Stimulated activated CD4-positive, alpha-beta T cell treated with anti-CD3 and anti-CD28 coated beads, TNF-alpha, amount 100 ng/mL, for 24 hours (primary cell): ENCODE data around the gene PPM1M.

Source experiments
- DNase-seq, 3 experiments: peaks; one replicate each; pipeline ENCODE4 v3.0.0-alpha.2; 2020; ENCODE audit warnings: low read depth in 3 of 3

Gene PPM1M

DNA sequence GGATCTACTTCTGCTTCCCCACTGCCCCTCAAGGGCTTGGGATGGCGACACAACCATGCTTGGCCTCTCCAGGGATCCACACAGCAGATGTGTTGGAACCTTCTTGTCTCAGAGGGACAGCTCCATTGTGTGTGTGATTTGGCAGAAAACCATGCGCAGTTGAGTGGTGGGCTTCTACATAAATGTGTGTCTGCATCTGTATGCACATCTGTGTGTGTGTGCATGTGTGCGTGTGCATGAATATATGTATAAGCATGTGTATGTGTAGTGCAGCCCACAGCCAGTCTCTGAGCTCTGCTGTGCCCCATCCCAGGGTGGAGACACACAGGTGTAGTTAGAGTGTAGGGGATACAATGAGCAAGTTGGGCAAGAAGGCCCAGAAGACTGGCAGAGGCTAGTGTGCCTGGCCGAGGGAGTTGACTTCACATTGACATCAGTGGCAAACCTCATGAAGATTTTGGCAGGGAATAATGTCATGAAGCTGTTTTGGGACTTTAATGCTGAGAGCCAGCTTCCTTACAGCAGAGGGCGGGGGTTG lies 50.2 kb downstream of the PPM1M start:
- no peak for DNase-seq

- no peak for DNase-seq
Measured at GRCh38 chr3:52297242-52298148, 51.9 kb downstream of the PPM1M start.

DNA sequence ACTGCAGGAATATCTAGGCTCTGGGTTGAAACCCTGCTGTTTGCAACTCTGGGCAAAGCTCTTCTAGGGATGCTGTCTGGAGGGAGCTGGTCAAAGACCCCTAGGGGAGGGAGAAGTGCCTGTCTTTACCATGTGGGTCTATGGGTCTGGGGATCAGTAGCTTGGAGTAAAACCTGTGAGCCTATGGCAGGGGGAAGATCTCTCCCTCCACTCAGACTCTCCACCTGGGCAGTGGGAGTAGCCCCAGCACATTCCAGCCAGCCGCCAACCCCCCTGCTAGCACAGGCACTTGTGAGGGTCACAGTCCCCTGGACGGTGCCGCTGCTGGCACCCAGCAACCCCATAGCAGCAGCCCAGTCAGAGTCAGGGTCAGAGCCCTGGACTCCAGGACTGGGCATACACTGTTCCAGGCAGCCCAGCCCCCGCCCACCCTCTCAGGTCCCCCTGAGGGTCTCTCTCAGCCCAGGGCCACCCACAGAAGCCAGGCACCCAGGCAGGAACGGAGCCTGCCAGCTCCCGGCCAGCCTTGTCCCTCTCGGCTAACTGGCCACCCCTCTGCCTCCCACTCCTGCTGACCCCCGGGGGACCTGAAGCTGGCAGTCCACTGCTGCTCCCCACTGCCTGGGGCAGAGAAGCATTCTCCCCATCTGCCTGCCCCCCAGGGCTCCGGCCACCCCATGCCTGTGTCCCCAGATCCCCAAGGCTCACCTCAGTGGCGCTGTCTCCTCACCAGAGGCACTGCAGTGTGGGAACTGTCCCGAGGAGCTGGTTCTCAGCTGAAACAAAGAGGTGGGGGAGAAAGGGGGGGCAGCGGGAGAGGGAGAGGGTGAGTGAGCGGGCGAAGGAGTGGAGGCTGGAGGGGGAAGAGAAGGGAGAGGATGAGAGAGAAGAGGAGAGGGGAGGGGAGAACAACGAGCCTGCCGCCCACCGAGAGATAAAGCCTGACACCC lies 52.9 kb downstream of the PPM1M start:
- DNase-seq = no peak

GRCh38 chr3:52299247-52299878 lies 53.8 kb downstream of the PPM1M start:
- no peak for DNase-seq
